GM12865 (cell line): ENCODE results near the gene FAM193B.

Experiments used
- DNase-seq: peaks from one replicate; pipeline ENCODE4 v3.0.0; 2010; ENCODE audit warnings: low read depth
- H3K4me3 ChIP-seq: 2 replicates; pipeline ENCODE4 v1.5.1; 2011; ENCODE audit warnings: mild to moderate bottlenecking, low read depth, low read length, control low read depth
- CTCF ChIP-seq: IDR thresholded peaks from 2 replicates; pipeline ENCODE4 v1.5.1; 2011; ENCODE audit warnings: low read length, control low read depth, low read depth, inconsistent platforms; ENCODE audit not compliant: insufficient read depth; ENCODE audit errors: missing control alignments

Gene FAM193B

DNA sequence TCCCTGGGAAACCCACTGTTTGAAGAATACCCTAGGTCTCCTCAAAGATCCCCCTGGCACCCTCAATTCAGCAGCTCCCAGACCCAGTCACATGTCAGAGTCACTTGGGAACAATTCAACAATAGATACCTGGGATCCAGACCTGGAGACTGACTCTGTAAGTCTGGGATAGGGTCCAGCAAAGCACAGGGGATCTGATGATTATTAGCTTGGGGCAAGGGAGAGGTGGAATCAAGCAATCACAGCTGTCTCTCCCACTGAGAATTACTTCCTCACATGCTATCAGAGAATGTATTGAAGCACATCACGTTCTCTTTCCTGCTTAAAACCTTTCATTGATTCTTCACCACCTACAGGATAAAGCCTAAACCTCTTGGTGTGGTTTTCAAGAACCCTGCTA lies 5.9 kb downstream of the FAM193B start:
- no peak overlapping the region for H3K4me3 ChIP-seq
- no peak for DNase-seq
- TF ChIP-seq CTCF = no peak

DNA sequence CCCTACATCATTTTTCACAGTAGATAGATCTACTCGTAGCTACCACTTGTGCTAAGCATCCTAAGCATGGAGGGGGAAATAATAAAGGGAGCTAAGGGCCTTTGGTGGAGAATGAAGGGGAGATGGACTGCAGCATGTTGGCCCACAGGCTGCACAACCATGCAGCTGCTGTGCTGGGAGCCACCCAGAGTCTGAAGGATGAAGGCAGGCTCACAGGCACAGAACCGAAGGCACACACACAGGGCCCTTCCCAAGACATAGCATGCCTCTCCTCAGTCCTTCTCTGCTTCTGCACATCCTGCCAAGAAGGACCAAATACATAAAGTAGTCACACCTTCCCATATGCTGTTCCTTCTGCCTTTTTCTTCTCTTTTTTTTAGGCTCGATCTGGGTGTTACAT lies 6.6 kb downstream of the FAM193B start:
- no peak overlapping the region for H3K4me3 ChIP-seq
- no peak for TF ChIP-seq CTCF
- no peak for DNase-seq

DNA sequence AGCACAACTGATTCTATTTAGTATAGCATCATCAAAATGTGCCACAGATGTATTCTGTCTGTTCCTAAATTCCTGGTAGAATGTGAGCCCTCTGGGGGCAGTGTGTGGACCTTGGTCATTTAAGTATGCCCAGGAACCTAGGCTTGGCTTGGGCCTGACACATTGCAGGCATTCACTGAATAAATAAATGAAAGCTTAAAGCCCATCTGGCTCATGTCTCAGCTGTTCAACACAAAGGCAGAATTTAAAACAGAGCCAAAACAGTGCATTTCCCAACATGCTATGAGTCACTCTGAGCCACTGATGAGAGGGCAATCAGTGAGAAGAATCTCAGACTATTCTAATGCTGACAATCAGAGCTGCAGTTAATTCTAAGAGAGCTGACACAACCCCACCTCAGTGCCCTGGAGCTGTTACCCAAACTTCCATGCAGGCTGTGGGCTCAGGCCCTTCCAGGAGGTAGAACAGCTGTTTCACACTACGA lies 8.1 kb downstream of the FAM193B start:
- no peak for TF ChIP-seq CTCF
- DNase-seq = no peak
- no peak overlapping the region for H3K4me3 ChIP-seq

DNA sequence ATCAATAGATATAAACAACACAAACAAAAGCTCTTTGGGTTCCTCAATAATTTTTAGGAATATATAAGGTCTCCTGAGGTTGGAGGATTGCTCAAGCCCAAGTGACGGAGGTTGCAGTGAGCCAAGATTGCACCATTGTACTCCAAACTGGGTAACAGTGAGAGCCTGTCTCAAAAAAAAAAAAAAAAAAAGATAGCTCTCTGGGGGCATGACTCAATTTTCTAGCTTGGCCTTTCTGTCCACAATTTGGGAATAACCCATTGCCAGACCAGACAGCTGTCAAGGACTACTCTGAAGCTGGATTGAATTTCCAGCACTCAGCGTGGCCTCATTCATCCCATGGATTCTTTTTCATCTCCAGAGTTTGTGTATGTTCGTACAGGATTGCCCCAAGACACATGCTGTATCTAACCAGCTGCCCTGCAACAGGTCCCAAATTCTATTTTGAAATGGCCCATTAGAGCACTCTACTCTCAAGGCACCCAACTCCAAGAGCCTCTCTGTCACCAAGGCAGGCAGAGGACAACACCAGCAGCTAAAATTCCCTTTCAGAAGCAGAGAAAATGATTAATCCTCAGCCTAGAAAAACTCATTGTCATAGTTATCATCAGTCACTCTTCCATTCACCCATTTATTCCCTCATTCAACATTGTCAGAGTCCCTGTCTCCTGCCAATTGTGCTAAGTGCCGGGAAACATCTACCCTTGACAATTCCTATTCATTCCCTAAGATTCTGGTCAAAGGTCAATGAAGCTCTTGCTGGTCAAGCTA lies 8.7 kb downstream of the FAM193B start:
- H3K4me3 ChIP-seq = no peak overlapping the region
- no peak for DNase-seq
- no peak for TF ChIP-seq CTCF

DNA sequence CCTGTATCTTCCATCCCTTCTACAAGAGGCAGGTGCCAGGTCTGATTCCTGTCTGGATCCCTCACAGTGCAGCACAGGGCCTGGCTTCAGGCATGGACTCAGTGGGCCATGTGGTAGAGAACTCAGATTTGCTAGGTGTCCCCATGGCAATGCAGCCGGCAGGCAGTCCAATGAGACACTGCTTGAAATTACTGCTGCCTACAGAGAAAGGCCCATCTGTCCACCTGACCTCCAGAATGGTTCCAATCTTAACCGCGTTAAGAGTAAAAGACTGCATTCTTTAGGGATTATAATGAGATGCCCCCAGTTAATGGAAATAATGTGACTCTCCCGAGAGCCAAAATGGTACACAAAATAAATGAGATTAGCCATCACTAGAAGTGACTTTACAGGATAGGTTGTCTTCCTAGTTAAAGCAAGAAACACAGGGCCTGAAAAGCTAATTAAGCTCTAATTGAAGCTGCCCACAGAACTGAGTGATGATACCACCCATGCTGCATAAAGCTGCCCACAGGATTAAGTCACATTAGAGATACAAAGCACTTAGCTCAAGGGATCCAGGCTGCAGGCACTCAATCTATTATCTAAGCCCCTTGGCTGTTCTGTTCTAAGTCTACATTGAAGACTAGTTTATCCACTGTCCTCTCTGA lies 11.4 kb downstream of the FAM193B start:
- no peak for TF ChIP-seq CTCF
- no peak for DNase-seq
- H3K4me3 ChIP-seq = no peak overlapping the region

GRCh38 chr5:177540438-177540837 lies 13.9 kb downstream of the FAM193B start:
- DNase-seq = peak; percentile 14
- no peak for TF ChIP-seq CTCF
- no peak overlapping the region for H3K4me3 ChIP-seq

DNA sequence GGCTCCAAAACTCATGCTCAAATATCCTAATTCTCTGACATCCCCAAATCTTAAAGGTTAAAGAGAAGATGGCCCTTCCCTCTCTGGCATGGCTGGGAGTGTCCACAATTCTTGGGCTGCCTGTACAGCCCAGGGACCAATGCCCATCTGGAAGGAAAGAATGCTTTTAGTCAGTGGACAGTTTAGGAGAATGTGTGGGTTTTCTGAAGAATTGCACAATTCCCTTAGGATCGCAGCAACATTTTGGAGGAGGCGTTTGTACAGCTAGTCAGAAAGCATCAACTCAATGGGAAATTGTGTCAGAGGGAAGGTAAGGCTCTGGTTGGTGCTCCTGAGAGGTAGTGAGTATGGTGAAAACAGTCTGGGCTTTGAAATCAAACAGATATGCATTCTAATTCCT lies 15.0 kb downstream of the FAM193B start:
- H3K4me3 ChIP-seq = no peak overlapping the region
- no peak for DNase-seq
- TF ChIP-seq CTCF = no peak
